Smooth muscle cell (in vitro differentiated cells): ENCODE results near the gene SGSM1. TPM values are rescaled to one million over a fixed set of nuclear protein-coding genes. Genes with fewer than 3 reads are reported as not detected.

Experiments used
- DNase-seq: peaks from one replicate; lab custom pipeline; 2025; ENCODE audit not compliant: unreplicated experiment; lab: John Stamatoyannopoulos, UW
- H2AFZ ChIP-seq: fragments of 200-600 bp; sonication (generic); 2 replicates; pipeline ENCODE4 v1.6.0; 2016; ENCODE audit warnings: antibody characterized with exemption, low read depth, mild to moderate bottlenecking
- H3F3A ChIP-seq: fragments of 200-600 bp; sonication (generic); 2 replicates; pipeline ENCODE4 v1.6.0; 2017; ENCODE audit warnings: antibody characterized with exemption, low read depth
- H3K27ac ChIP-seq: fragments of 200-600 bp; sonication (generic); 2 replicates; pipeline ENCODE4 v1.5.1; 2016; ENCODE audit warnings: low read depth, mild to moderate bottlenecking
- H3K27me3 ChIP-seq: fragments of 200-600 bp; sonication (generic); 2 replicates; pipeline ENCODE4 v1.6.1; 2016; ENCODE audit warnings: low read depth, mild to moderate bottlenecking
- H3K36me3 ChIP-seq: fragments of 200-600 bp; sonication (generic); 2 replicates; pipeline ENCODE4 v1.5.1; 2016; ENCODE audit warnings: low read depth
- H3K4me1 ChIP-seq: fragments of 200-600 bp; sonication (generic); 2 replicates; pipeline ENCODE4 v1.5.1; 2016; ENCODE audit warnings: low read depth
- H3K4me2 ChIP-seq: fragments of 200-600 bp; sonication (generic); 2 replicates; pipeline ENCODE4 v1.6.0; 2016; ENCODE audit warnings: mild to moderate bottlenecking
- H3K4me3 ChIP-seq: fragments of 200-600 bp; sonication (generic); 2 replicates; pipeline ENCODE4 v1.5.1; 2016; ENCODE audit warnings: mild to moderate bottlenecking
- H3K79me2 ChIP-seq: fragments of 200-600 bp; sonication (generic); 2 replicates; pipeline ENCODE4 v1.6.0; 2016; ENCODE audit warnings: low read depth, mild to moderate bottlenecking
- H3K9ac ChIP-seq: fragments of 200-600 bp; sonication (generic); 2 replicates; pipeline ENCODE4 v1.6.0; 2016; ENCODE audit warnings: low read depth
- H3K9me3 ChIP-seq: fragments of 200-600 bp; sonication (generic); replicated peaks from 2 replicates; pipeline ENCODE4 v1.5.1; 2016; ENCODE audit warnings: low read depth
- H4K20me1 ChIP-seq: fragments of 200-600 bp; sonication (generic); 2 replicates; pipeline ENCODE4 v1.6.0; 2016; ENCODE audit warnings: low read depth
- CTCF ChIP-seq: fragments of 200-600 bp; sonication (generic); IDR thresholded peaks from 2 replicates; pipeline ENCODE4 v1.5.1; 2017; ENCODE audit warnings: borderline replicate concordance, mild to moderate bottlenecking, antibody characterized with exemption; ENCODE audit not compliant: insufficient read depth, poor library complexity, severe bottlenecking
- WGBS: methylation state at CpG from one replicate; pipeline ENCODE4 v1.1.7; 2016; ENCODE audit warnings: low lambda C conversion rate; 5-methylcytosine and 5-hydroxymethylcytosine counted together
- polyA plus RNA-seq: library from polyadenylated mRNA; unstranded; fragments of >200 nt; fragmentation: Nextera tagmentation; extraction: Ambion mirVana; gene quantifications from 2 replicates; pipeline ENCODE4 v1.2.1, GENCODE V29; 2016
- total RNA-seq: library from RNA; depleted of rRNA; stranded (reverse); fragments of >200 nt; gene quantifications from 2 replicates; pipeline ENCODE4 v1.2.3, GENCODE V29; 2014

The SGSM1 gene
- total and polyA plus RNA-seq, 2 experiments from 2014 or later: 0.18 TPM; not detected in 1

- Histone ChIP-seq H3K27ac (no peak overlapping the region), H3K4me2 (no peak overlapping the region), H4K20me1 (no peaks in the 10 kb centered on the region), H3F3A (no peaks in the 10 kb centered on the region), H3K27me3 (no peaks in the 10 kb centered on the region), H3K79me2 (no peaks in the 10 kb centered on the region), H3K9ac (no peak overlapping the region), H3K4me1 (no peaks in the 10 kb centered on the region), H2AFZ (no peak overlapping the region), H3K9me3 (no peaks in the 10 kb centered on the region), H3K36me3 (no peaks in the 10 kb centered on the region), H3K4me3 (no peak overlapping the region)
- WGBS: 80% methylated on average over 2 of the region's 2 CpGs
- no peak for TF ChIP-seq CTCF
- no peak for DNase-seq
Measured at GRCh38 chr22:24822471-24822870, 16.5 kb downstream of the SGSM1 start.

- Histone ChIP-seq H3K36me3 (no peaks in the 10 kb centered on the region), H4K20me1 (no peaks in the 10 kb centered on the region), H3K27me3 (no peaks in the 10 kb centered on the region), H3K27ac (no peak overlapping the region), H2AFZ (no peak overlapping the region), H3F3A (no peaks in the 10 kb centered on the region), H3K79me2 (no peaks in the 10 kb centered on the region), H3K4me1 (no peaks in the 10 kb centered on the region), H3K9me3 (no peaks in the 10 kb centered on the region), H3K4me3 (no peak overlapping the region), H3K9ac (no peak overlapping the region), H3K4me2 (no peak overlapping the region)
- no peak for TF ChIP-seq CTCF
- no peak for DNase-seq
- 97% methylated on average over 9 of the region's 9 CpGs for WGBS
Measured at GRCh38 chr22:24823787-24824186, 17.8 kb downstream of the SGSM1 start.

GRCh38 chr22:24824250-24824649 is 18.2 kb downstream of the SGSM1 start:
- WGBS: 68% methylated on average over 3 of the region's 3 CpGs
- no peaks in the 10 kb centered on the region for H3K27me3 ChIP-seq
- no peak overlapping the region for H3K27ac ChIP-seq
- H3K9me3 ChIP-seq: no peaks in the 10 kb centered on the region
- no peaks in the 10 kb centered on the region for H3K36me3 ChIP-seq
- no peak for DNase-seq
- H3K4me3 ChIP-seq: no peak overlapping the region
- TF ChIP-seq CTCF: no peak
- H3K4me1 ChIP-seq: no peaks in the 10 kb centered on the region
- H4K20me1 ChIP-seq: no peaks in the 10 kb centered on the region
- no peaks in the 10 kb centered on the region for H3F3A ChIP-seq
- H3K79me2 ChIP-seq: no peaks in the 10 kb centered on the region
- no peak overlapping the region for H2AFZ ChIP-seq
- no peak overlapping the region for H3K4me2 ChIP-seq
- H3K9ac ChIP-seq: no peak overlapping the region

- Histone ChIP-seq H3K9ac (no peak overlapping the region), H3K4me2 (no peak overlapping the region), H3K79me2 (no peaks in the 10 kb centered on the region), H3K4me1 (no peaks in the 10 kb centered on the region), H3K9me3 (no peaks in the 10 kb centered on the region), H4K20me1 (no peaks in the 10 kb centered on the region), H3K27ac (no peak overlapping the region), H3K4me3 (no peak overlapping the region), H3K36me3 (no peaks in the 10 kb centered on the region), H3F3A (no peaks in the 10 kb centered on the region), H2AFZ (no peak overlapping the region), H3K27me3 (peaks cover 1% of the 10 kb centered on the region)
- DNase-seq: no peak
- 81% methylated on average over 4 of the region's 4 CpGs for WGBS
- no peak for TF ChIP-seq CTCF
Measured at GRCh38 chr22:24824915-24825314, 18.9 kb downstream of the SGSM1 start.
